Limb (tissue), 2 donors: ENCODE results near the gene RTN4R.

Source experiments
- DNase-seq, 2 donors: peaks; one replicate each; pipeline ENCODE4 v3.0.0-alpha.2; 2016; ENCODE audit errors: extremely low spot score in 2 of 2

RTN4R gene

GRCh38 chr22:20203552-20204201, 64.4 kb downstream of the RTN4R start:
- no peak for DNase-seq

GRCh38 chr22:20203142-20203551, 65.0 kb downstream of the RTN4R start:
- DNase-seq: no peak

GRCh38 chr22:20201837-20202392, 66.2 kb downstream of the RTN4R start:
- no peak for DNase-seq

- DNase-seq: no peak
Observed at GRCh38 chr22:20199906-20200305, 68.2 kb downstream of the RTN4R start.

- no peak for DNase-seq
Observed at GRCh38 chr22:20199413-20199842, 68.7 kb downstream of the RTN4R start.

GRCh38 chr22:20198557-20199319, 69.4 kb downstream of the RTN4R start:
- DNase-seq: no peak

GRCh38 chr22:20197407-20198030, 70.6 kb downstream of the RTN4R start:
- no peak for DNase-seq

GRCh38 chr22:20196094-20196842, 71.8 kb downstream of the RTN4R start:
- no peak for DNase-seq

- DNase-seq: no peak
Observed at GRCh38 chr22:20194681-20195593, 73.2 kb downstream of the RTN4R start.

GRCh38 chr22:20193761-20194494, 74.2 kb downstream of the RTN4R start:
- no peak for DNase-seq

GRCh38 chr22:20192972-20193760, 75.0 kb downstream of the RTN4R start:
- no peak for DNase-seq

- no peak for DNase-seq
Observed at GRCh38 chr22:20192293-20192971, 75.7 kb downstream of the RTN4R start.

- no peak for DNase-seq
Observed at GRCh38 chr22:20191803-20192202, 76.3 kb downstream of the RTN4R start.
